ENCODE results near the gene COL4A3.

The COL4A3 gene

DNA sequence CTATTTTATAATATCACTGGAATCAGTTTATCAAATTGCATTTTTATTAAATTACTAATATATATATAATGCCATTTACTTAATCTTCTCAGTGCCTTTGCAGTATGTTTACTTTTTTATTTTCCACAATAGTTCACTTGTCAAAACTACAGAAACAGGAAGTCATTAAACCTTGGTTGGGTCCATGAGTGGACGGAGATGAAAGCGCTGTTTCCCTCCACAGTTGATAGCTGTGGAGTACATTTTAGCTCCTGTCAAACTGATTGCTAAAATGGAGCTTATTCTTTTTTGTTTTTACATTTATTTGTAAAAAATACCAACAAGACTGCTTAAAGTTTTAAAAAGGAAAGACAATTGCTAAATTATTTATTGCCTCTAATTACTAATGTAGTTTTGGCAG is 179.8 kb downstream of the COL4A3 start:
- DNase-seq (ENCODE audit: low spot score): no peak

DNA sequence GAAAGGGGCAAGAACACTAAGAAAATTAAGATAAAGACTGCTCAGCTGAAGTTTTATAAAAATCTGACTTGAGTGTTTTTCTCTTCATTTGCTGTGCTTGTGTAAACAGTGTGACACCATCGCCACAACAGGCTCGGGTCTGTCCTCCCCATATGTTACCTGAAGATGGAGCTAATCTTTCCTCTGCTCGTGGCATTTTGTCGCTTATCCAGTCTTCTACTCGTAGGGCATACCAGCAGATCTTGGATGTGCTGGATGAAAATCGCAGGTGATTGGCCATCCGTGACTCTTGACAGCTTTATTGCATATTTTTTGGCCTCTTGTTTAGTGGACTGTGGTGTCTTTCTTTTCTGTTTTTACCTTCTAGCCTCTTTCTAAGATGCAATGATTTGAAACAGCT is 182.7 kb downstream of the COL4A3 start:
- no peak for DNase-seq (ENCODE audit: low spot score)

GRCh38 chr2:227348324-227348723 is 183.9 kb downstream of the COL4A3 start:
- DNase-seq (ENCODE audit: low spot score): no peak

- no peak for DNase-seq (ENCODE audit: low spot score)
Observed at GRCh38 chr2:227349989-227350612, 185.7 kb downstream of the COL4A3 start.

- no peak for DNase-seq (ENCODE audit: low spot score)
Observed at GRCh38 chr2:227351639-227352038, 187.2 kb downstream of the COL4A3 start.

GRCh38 chr2:227360351-227360750 is 195.9 kb downstream of the COL4A3 start:
- no peak for DNase-seq (ENCODE audit: low spot score)

GRCh38 chr2:227363756-227364155 is 199.3 kb downstream of the COL4A3 start:
- peak; percentile 13 for DNase-seq (ENCODE audit: low spot score)
